K562 (cell line): Measurements from ENCODE around the gene GEN1. TPM values are rescaled to one million over a fixed set of nuclear protein-coding genes. Genes with fewer than 3 reads are reported as not detected.

Experiments used
- BCL6 ChIP-seq: fragments of 250-450 bp; sonication (Bioruptor Pico); IDR thresholded peaks from 2 replicates; pipeline ENCODE4 v1.4.0; 2020
- DMBX1 ChIP-seq: fragments of 250-450 bp; sonication (Bioruptor Pico); IDR thresholded peaks from 2 replicates; pipeline ENCODE4 v1.8.0; 2022; ENCODE audit warnings: inconsistent platforms, mild to moderate bottlenecking, moderate library complexity, borderline replicate concordance
- FOXP4 ChIP-seq: sonication (generic); formaldehyde crosslinking; IDR thresholded peaks from 2 replicates; pipeline ENCODE4 v1.8.0; 2022; ENCODE audit warnings: mild to moderate bottlenecking, missing genetic modification reagents, borderline replicate concordance
- KDM1A ChIP-seq, 2 experiments: fragments of 450-650 bp; IDR thresholded peaks; 2 replicates each; pipeline ENCODE4 v1.6.1; 2016; ENCODE audit warnings: mild to moderate bottlenecking in 2 of 2
- MED1 ChIP-seq: sonication (generic); formaldehyde crosslinking; IDR thresholded peaks from 2 replicates; pipeline ENCODE4 v1.8.1; 2023; ENCODE audit warnings: missing genetic modification reagents, borderline replicate concordance
- MEF2A ChIP-seq: IDR thresholded peaks from 2 replicates; pipeline ENCODE4 v1.6.1; 2011; ENCODE audit warnings: low read depth, mild to moderate bottlenecking, low read length, moderate library complexity; ENCODE audit not compliant: control insufficient read depth
- MEIS2 ChIP-seq: fragments of 450-650 bp; IDR thresholded peaks from 2 replicates; pipeline ENCODE4 v1.6.1; 2014; ENCODE audit warnings: mild to moderate bottlenecking; ENCODE audit not compliant: partially characterized antibody
- MGA ChIP-seq: fragments of 450-650 bp; IDR thresholded peaks from 2 replicates; pipeline ENCODE4 v1.6.1; 2016; ENCODE audit warnings: mild to moderate bottlenecking, moderate library complexity
- RAD51 ChIP-seq: fragments of 450-650 bp; IDR thresholded peaks from 2 replicates; pipeline ENCODE4 v1.7.1; 2016; ENCODE audit warnings: low read depth, mild to moderate bottlenecking, borderline replicate concordance
- SAP30 ChIP-seq: fragments of 200-600 bp; sonication (generic); IDR thresholded peaks from 2 replicates; pipeline ENCODE4 v1.6.1; 2012; ENCODE audit warnings: borderline replicate concordance, low read depth, mild to moderate bottlenecking, moderate library complexity, low read length, control low read depth, inconsistent platforms; ENCODE audit not compliant: insufficient read depth, poor library complexity, severe bottlenecking
- SRSF3 ChIP-seq: fragments of 200-400 bp; formaldehyde crosslinking; IDR thresholded peaks from 2 replicates; pipeline ENCODE4 v1.6.1; 2016; ENCODE audit warnings: mild to moderate bottlenecking, low read length, moderate library complexity; ENCODE audit not compliant: insufficient read depth
- ZNF224 ChIP-seq: sonication (generic); formaldehyde crosslinking; IDR thresholded peaks from 2 replicates; pipeline ENCODE4 v1.8.0; 2022; ENCODE audit warnings: mild to moderate bottlenecking, missing genetic modification reagents
- ZNF347 ChIP-seq: fragments of 450-650 bp; formaldehyde crosslinking; IDR thresholded peaks from 2 replicates; pipeline ENCODE4 v1.4.0; 2020; ENCODE audit warnings: low read depth, mild to moderate bottlenecking, moderate library complexity
- polyA plus RNA-seq, 8 experiments: library from polyadenylated mRNA; depleted of rRNA in 4 of 8; stranded (reverse) in 5 of 8; unstranded in 3 of 8; fragments of >200 nt; fragmentation: Nextera tagmentation in 2 of 8; fragmentation: Illumina TruSeq in 1 of 8; extraction: Ambion mirVana in 2 of 8; extraction: Trizol in 1 of 8; gene quantifications; 2 replicates each; pipeline versions ENCODE4 v1.2.1 to v1.2.3, GENCODE V29; 2011 to 2014; ENCODE audit warnings: inconsistent platforms in 1 of 8, missing spikeins in 1 of 8
- total RNA-seq, 7 experiments: library from RNA; depleted of rRNA in 6 of 7; stranded (reverse); fragments of >200 nt in 6 of 7; fragmentation: Illumina TruSeq in 2 of 7; extraction: Trizol in 2 of 7; gene quantifications; 2 replicates each; pipeline versions ENCODE4 v1.2.1 to v1.2.3, GENCODE V29; 2011 to 2021; ENCODE audit warnings: low replicate concordance in 1 of 7

GEN1 gene
- total and polyA plus RNA-seq, 9 of the 15 experiments (the other 6 are each of a cell fraction or from before 2014, with no cell fraction given), result 8.6 to 39.7 (median 24.5) TPM

DNA sequence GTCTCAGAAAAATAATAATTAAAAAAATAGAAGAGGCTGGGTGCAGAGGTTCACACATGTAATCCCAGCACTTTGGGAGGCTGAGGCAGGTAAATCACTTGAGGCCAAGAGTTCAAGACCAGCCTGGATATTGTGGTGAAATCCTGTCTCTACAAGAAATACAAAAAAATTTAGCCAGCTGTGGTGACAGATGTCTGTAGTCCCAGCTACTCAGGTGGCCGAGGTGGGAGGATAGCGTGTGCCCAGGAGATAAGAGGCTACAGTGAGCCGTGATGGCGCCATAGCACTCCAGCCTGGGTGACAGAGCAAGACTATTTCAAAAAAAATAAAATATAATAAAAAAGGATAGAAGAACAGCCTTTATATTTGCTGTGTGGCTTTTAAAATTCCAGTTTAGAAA lies 36.3 kb upstream of the GEN1 start (continued):
- TF ChIP-seq DMBX1, result peak; percentile 73; the same call in 1 of the 2 replicates
- TF ChIP-seq MEF2A, result no peak
- no peak for TF ChIP-seq ZNF347 (CRISPR knock-in tag)
- TF ChIP-seq SAP30, result no peak
- TF ChIP-seq RAD51, result no peak
- no peak for TF ChIP-seq BCL6
- no peak for TF ChIP-seq FOXP4 (CRISPR knock-in tag)
- no peak for TF ChIP-seq SRSF3
- peak; percentile 79 for TF ChIP-seq MEIS2
- TF ChIP-seq ZNF224 (CRISPR knock-in tag), result no peak
- peak; percentile 86 for TF ChIP-seq KDM1A (IDR thresholded peaks at IDR 0.05)
- TF ChIP-seq MED1 (CRISPR knock-in tag), result no peak
- TF ChIP-seq MGA, result no peak
